Measurements from ENCODE around the gene TRIOBP. TPM values are rescaled to one million over a fixed set of nuclear protein-coding genes. Genes with fewer than 3 reads are reported as not detected.

Gene TRIOBP
- total and polyA plus RNA-seq, 2 of the 13 experiments (the other 11 are each of a cell fraction or from before 2014, with no cell fraction given), result 6.1 to 15.4 TPM

DNA sequence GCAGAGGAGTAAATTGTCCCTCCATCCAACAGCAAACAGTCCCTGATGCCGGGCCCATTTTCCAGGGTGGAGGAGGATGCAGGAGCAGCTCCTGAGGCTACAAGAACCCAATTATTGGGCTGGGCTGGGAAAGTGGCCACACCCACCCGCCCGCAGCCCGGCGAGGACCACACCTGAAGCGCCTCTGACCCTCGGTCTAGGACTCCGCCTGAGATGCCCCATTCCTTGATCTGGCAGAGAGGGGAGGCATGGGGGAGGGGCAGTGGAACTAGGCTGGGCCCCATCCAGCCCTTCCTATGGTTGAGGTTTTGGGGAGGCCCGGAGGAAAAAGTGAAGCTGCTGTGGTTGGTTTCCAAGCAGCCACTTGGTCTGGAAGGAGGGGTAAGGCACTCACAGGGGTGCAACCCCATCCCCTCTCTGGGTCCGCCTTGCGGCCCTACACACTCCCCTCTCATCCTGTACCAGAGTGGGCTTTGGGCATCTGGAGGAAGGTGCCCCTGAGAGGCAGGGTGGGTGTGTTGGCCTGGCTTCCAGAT, 23.9 kb upstream of the TRIOBP start:
- H2AFZ ChIP-seq (ENCODE audit: low read length), result no peak overlapping the region
- FAIRE-seq (no peak), ATAC-seq (no peak), DNase-seq (ENCODE audit: low spot score) (no peak)
- no peak overlapping the region for H3K9ac ChIP-seq (ENCODE audit: insufficient read depth, low read depth, low read length)
- H4K20me1 ChIP-seq (ENCODE audit: insufficient read depth, low read length), result no peaks in the 10 kb centered on the region
- no peak overlapping the region for H3K4me2 ChIP-seq (ENCODE audit: low read depth, low read length)
- TF ChIP-seq FOXP1 (IDR thresholded peaks at IDR 0.05), result no peak
- no peak for TF ChIP-seq FOXP1 (CRISPR knock-in tag; IDR thresholded peaks at IDR 0.05)
- TF ChIP-seq CBX5 (CRISPR knock-in tag; IDR thresholded peaks at IDR 0.05; ENCODE audit: borderline replicate concordance), result no peak
- no peak for TF ChIP-seq CAMTA2 (CRISPR knock-in tag; IDR thresholded peaks at IDR 0.05; ENCODE audit: borderline replicate concordance)
- no peak overlapping the region for H3K4me3 ChIP-seq (replicated peaks in 1 of 3; ENCODE audit: insufficient read depth in 1 of 3, low read depth in 2 of 3, low read length in 3 of 3)
- peaks cover 47% of the 10 kb centered on the region for H3K4me1 ChIP-seq (ENCODE audit: insufficient read depth, low read length)
- H3K36me3 ChIP-seq (replicated peaks in 1 of 2; ENCODE audit: control insufficient read depth in 1 of 2, insufficient read depth in 2 of 2, low read length in 2 of 2), result no peaks in the 10 kb centered on the region
- BruUV-seq (replicated peaks), result no TSS peak
- no peak overlapping the region for H3K27ac ChIP-seq (ENCODE audit: extremely low read length, insufficient read depth, low read length)
- intact Hi-C loops (cut with micrococcal nuclease; ENCODE audit: unreplicated experiment), result no loop called here
- POLR2A ChIA-PET, result interaction anchor here (6.0 kb wide), 1 partner anchor 12 kb away, joined by 120 read pairs; the partner anchor contains the start of gene PDXP
- in situ Hi-C loops (cut with HindIII; ENCODE audit: extremely low pct_ligation_motif_present, low pct_unique_long_range_greater_than_20kb), result no loop called here
- no peaks in the 10 kb centered on the region for H3K9me3 ChIP-seq (ENCODE audit: low read length)
- CTCF ChIA-PET (ENCODE audit: low intra/inter-chr PET ratio, low total read pairs), result no interaction called here
- no peaks in the 10 kb centered on the region for H3K79me2 ChIP-seq (ENCODE audit: insufficient read depth, low read length)
- no peaks in the 10 kb centered on the region for H3K27me3 ChIP-seq (ENCODE audit: control insufficient read depth in 1 of 2, insufficient read depth in 2 of 2, low read length in 2 of 2)
- 73% methylated on average over 9 of the region's 11 CpGs for WGBS (ENCODE audit: low lambda C conversion rate)

DNA sequence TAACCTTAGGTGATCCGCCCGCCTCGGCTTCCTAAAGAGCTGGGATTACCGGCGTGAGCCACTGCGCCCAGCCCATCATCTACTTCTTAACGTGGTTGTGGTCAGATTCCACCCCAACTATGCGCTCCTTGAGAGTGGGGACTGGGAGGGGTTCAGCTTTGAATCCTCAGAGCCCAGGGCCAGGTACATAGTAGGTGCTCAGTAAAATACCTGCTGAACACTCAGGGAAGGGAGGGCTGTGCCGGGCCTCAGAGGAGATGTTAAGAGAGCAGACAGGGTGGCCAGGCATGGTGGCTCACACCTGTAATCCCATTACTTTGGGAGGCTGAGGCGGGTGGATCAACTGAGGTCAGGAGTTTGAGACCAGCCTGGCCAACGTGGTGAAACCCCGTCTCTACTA, 22.6 kb upstream of the TRIOBP start:
- Histone ChIP-seq H3K4me1 (ENCODE audit: insufficient read depth, low read length) (peaks cover 42% of the 10 kb centered on the region), H3K9me3 (ENCODE audit: low read length) (no peaks in the 10 kb centered on the region), H3K4me3 (replicated peaks in 1 of 3; ENCODE audit: insufficient read depth in 1 of 3, low read depth in 2 of 3, low read length in 3 of 3) (no peak overlapping the region), H3K27ac (ENCODE audit: extremely low read length, insufficient read depth, low read length) (no peak overlapping the region), H2AFZ (ENCODE audit: low read length) (no peak overlapping the region), H3K9ac (ENCODE audit: insufficient read depth, low read depth, low read length) (no peak overlapping the region), H4K20me1 (ENCODE audit: insufficient read depth, low read length) (no peaks in the 10 kb centered on the region), H3K4me2 (ENCODE audit: low read depth, low read length) (no peak overlapping the region), H3K79me2 (ENCODE audit: insufficient read depth, low read length) (no peaks in the 10 kb centered on the region), H3K36me3 (replicated peaks in 1 of 2; ENCODE audit: control insufficient read depth in 1 of 2, insufficient read depth in 2 of 2, low read length in 2 of 2) (peaks cover 0 to 2% of the 10 kb centered on the region in 2 experiments; a peak in 1 of 5 replicates), H3K27me3 (ENCODE audit: control insufficient read depth in 1 of 2, insufficient read depth in 2 of 2, low read length in 2 of 2) (no peaks in the 10 kb centered on the region)
- DNase-seq (ENCODE audit: low spot score) (no peak), ATAC-seq (no peak), FAIRE-seq (no peak)
- BruUV-seq (replicated peaks), result no TSS peak
- in situ Hi-C loops (cut with HindIII; ENCODE audit: extremely low pct_ligation_motif_present, low pct_unique_long_range_greater_than_20kb), result no loop called here
- 76% methylated on average over 12 of the region's 12 CpGs for WGBS (ENCODE audit: low lambda C conversion rate)
- POLR2A ChIA-PET, result interaction anchor here (3.9 to 6.0 kb wide), 2 partner anchors 11 to 13 kb away, joined by 35 to 120 read pairs; partner anchors contain the start of genes NOL12 and PDXP
- CTCF ChIA-PET (ENCODE audit: low intra/inter-chr PET ratio, low total read pairs), result no interaction called here
- intact Hi-C loops (cut with micrococcal nuclease; ENCODE audit: unreplicated experiment), result no loop called here
- TF ChIP-seq ZNF644 (CRISPR knock-in tag; IDR thresholded peaks at IDR 0.05; ENCODE audit: low read depth) (no peak), ZNF235 (CRISPR knock-in tag; IDR thresholded peaks at IDR 0.05; ENCODE audit: borderline replicate concordance) (no peak), AKAP8 (CRISPR knock-in tag; IDR thresholded peaks at IDR 0.05) (no peak), NAIF1 (CRISPR knock-in tag; IDR thresholded peaks at IDR 0.05; ENCODE audit: borderline replicate concordance) (no peak), NFIB (CRISPR knock-in tag; IDR thresholded peaks at IDR 0.05; ENCODE audit: borderline replicate concordance) (no peak), ZNF354B (CRISPR knock-in tag; IDR thresholded peaks at IDR 0.05) (no peak)
- TF ChIP-seq, protein P1, sequence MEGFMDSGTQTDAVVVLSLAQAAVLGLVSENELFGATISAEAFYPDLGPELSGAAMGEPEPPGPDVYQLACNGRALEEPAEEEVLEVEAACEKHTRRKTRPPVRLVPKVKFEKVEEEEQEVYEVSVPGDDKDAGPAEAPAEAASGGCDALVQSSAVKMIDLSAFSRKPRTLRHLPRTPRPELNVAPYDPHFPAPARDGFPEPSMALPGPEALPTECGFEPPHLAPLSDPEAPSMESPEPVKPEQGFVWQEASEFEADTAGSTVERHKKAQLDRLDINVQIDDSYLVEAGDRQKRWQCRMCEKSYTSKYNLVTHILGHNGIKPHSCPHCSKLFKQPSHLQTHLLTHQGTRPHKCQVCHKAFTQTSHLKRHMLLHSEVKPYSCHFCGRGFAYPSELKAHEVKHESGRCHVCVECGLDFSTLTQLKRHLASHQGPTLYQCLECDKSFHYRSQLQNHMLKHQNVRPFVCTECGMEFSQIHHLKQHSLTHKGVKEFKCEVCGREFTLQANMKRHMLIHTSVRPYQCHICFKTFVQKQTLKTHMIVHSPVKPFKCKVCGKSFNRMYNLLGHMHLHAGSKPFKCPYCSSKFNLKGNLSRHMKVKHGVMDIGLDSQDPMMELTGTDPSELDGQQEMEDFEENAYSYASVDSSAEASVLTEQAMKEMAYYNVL (CRISPR knock-in tag; IDR thresholded peaks at IDR 0.05; ENCODE audit: borderline replicate concordance), result no peak
- TF ChIP-seq, protein P2, sequence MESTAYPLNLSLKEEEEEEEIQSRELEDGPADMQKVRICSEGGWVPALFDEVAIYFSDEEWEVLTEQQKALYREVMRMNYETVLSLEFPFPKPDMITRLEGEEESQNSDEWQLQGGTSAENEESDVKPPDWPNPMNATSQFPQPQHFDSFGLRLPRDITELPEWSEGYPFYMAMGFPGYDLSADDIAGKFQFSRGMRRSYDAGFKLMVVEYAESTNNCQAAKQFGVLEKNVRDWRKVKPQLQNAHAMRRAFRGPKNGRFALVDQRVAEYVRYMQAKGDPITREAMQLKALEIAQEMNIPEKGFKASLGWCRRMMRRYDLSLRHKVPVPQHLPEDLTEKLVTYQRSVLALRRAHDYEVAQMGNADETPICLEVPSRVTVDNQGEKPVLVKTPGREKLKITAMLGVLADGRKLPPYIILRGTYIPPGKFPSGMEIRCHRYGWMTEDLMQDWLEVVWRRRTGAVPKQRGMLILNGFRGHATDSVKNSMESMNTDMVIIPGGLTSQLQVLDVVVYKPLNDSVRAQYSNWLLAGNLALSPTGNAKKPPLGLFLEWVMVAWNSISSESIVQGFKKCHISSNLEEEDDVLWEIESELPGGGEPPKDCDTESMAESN (CRISPR knock-in tag; conservative IDR thresholded peaks at IDR 0.05), result no peak
